Fibroblast of gingiva (primary cell): ENCODE data around the gene HERC4.
"Not testable (repeated sequence)": the region's sequence is repeated elsewhere in the genome, so short reads cannot be mapped to it uniquely, and the experiment has no call there.

Experiments
- DNase-seq: peaks from one replicate; pipeline ENCODE4 v3.0.0-alpha.2; 2011; ENCODE audit warnings: low read depth

HERC4 gene

DNA sequence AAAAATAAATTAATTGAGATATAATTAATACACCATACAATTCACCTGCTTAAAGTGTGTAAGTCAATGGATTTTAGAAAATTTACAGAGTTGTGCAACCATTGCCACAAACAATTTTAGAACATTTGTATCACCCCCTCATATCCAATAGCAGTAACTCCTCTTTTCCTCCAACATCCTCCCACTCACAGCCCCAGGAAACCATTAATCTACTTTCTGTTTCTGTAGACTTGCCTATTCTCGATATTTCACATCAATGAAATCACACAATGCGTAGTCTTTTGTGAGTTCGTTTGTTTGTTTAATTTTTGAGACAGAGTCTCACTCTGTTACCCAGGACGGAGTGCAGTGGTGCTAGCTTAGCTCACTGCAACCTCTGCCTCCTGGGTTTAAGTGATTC, 13.7 kb upstream of the HERC4 start:
- DNase-seq, result no peak

DNA sequence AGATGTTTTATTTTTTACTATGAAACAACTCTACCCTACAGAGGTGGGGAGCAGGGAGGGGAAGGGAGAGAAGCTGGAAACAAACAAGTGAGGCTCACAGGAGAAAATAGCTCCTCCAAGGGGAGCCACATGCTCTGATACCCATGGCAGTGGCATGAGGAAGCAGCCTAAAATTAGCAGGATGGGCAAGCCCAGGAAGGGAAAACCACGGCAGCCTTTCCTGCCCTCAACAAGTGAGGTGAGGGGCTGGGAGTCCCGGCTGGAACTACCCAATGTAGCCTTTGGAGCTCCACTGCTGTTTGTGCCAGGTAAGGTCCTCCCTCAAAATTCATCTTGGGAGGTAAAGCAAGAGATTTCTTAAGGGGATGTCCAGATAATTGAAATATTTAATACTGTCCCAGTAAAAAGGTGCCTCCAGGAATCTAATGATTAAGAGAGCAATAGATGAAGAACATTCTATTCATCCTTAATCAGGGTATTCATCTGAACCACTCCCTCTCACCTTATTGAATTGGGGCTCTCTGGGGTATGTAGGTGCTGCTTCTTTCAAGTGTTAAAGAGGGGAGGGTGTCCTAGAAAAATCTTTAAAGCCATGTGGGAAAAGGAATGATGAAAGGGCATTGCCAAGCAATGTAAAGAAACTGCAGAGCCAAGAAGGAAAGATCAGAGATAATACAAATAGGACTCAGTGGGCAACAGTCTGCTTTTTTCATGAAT, 12.8 kb upstream of the HERC4 start:
- no peak for DNase-seq

DNA sequence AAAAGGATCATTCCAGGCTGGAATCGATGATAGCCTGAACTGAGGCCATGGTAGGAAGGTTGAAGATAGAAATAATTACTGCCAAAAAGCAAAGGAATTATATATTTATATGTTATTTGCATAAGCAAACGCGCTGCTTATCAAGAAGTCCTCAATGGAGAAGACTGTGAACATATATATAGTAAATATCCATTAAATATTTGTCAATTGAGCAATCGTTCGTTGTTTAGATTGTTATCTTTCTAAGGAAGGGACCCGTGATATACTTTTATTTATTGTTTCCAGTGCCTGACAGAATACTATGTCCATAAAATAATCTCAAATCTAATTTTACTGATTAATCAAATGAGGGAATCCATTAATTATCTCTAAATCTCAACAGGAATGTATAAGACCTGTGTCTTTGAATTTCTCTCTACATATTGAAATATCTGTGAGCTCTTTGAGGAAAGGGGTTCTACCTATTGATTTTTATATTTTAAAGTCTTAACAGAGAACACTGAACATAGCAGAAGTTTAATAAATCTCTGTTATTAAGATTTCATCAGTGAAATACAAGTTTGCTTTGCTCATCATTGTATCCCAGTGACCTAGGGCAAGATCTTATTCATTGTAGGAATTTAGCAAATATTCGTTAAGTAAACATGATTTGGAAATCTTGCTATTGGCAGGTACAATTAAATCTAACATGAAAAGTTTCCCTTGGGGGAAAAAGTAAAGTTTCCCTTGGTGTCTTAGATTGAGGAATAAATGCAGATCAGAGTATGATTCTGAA, 12.0 kb upstream of the HERC4 start:
- DNase-seq, result peak; percentile 25

DNA sequence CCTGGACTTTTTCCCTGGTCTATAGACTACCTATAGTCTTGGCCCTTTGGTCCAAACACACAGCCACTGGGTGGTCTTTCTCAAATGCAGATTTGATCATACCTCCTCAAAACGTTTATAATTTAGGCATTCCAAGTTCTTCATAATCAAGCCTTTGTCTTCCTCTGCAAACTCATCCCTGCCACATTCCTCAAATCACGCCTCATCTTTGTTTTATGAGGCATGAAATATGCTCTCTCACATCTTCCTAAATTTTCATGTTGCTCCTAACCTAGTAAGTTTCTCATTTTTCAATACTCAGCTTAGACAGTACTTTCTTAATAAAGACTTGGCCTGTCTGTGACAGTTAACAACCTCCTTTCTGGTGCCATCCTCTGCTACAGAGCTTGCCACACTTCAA, 10.9 kb upstream of the HERC4 start:
- DNase-seq, result no peak

DNA sequence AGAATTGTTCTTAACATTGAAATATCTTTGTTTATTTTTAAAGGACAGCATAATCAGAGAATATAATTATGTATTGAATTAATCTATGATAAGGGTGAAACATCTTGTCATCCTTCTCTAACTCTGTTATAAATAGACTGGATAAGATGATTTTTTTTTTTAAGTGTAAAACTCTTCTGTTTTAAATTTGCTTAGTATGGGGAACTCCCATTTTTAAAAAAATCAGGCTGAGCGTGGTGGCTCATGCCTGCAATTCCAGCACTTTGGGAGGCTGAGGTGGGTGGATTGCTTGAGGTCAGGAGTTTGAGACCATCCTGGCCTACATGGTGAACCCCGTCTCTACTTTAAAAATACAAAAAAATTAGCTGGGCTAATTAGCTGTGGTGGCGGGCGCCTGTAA, 9.4 kb upstream of the HERC4 start:
- DNase-seq, result no peak

DNA sequence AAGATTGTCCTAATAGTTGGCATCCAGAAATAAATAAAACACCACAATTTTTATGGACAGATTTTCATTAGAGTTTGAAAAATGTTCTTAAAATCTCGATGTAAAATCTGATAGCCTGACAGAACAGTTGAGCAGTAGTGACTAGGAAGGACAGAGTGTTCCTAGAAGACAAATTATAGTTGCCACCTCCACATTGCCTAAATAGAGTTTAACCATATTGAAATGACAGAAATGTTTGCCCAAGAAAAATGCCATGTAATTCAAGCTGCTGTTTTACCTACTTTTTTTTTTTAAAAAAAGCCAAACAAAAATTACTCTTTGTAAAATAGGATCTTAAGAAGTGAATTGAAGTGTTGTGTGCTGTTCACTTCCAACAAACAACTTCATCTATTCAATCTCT, 8.9 kb upstream of the HERC4 start:
- no peak for DNase-seq

DNA sequence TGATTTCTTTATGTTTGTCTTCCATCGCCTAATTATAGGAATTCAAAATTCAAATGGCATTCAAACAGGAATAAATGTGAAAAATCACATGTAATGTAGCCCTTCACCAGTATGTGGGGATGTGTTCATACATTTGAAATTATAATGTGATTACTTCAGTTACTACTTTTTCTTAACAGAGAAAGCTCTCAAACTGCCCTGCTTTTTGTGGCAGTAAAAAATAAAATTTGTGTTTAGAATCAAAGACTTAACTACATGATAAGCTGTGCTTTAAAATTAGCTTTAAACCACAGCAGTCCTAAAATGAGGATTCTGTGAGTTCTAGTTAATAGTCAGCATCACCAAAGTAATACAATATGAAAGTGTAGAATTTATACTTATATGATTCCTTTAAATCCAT, 7.8 kb upstream of the HERC4 start:
- peak; percentile 43 for DNase-seq

DNA sequence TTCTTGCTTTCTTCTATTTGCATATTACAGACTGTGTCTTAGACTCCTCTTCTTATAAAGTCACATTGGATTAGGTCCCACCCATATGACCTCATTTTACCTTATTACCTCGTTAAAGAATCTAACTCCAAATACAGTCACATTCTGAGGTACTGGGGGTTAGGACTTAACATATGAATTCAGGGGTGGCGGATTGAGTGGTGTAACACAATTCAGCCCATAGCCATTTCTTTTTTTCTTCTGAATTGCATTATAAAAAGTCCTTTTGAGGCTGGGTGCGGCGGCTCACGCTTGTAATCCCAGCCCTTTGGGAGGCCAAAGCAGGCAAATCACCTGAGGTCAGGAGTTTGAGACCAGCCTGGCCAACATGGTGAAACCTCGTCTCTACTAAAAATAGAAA, 6.8 kb upstream of the HERC4 start:
- DNase-seq, result no peak

DNA sequence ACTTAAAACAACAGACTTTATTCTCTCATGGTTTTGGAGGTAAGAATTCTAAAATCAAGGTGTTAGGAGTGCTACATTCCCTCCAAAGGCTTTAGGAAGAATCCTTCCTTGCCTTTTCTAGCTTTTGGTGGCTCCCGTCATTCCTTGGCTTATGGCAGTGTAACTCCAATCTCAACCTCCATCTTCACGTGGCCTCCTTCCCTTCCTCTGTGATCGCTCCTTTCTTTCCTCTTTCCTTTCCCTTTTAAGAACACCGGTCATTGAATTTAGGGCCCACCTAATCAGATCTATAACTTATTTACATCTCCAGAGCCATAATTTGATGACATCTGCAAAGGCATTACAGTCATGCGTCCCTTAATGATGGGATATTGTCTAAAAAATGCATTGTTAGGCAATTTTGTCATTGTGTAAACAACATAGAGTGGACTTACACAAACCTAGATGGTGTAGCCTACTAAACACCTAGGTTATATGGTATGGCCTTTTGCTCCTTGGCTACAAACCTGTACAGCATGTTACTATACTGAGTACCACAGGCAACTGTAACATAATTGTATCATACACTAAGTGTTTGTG, 5.9 kb upstream of the HERC4 start:
- no peak for DNase-seq

DNA sequence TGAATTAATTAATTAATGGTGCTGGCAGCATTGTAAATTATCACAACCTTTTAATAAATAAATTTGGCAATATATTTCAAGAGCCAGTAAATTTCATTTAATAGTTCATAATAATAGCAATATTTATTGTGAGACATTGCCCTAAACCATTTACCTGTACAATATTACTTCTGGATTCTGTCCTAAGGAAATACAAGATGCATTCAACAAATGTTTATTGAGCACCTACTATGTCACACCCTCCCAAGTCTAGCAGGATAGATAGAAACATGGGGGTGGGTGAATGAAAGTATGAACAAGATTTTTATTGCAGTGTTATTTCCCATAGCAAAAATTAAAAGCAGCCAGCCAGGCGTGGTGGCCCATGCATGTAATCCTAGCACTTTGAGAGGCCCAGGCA, 4.4 kb upstream of the HERC4 start:
- no peak for DNase-seq

DNA sequence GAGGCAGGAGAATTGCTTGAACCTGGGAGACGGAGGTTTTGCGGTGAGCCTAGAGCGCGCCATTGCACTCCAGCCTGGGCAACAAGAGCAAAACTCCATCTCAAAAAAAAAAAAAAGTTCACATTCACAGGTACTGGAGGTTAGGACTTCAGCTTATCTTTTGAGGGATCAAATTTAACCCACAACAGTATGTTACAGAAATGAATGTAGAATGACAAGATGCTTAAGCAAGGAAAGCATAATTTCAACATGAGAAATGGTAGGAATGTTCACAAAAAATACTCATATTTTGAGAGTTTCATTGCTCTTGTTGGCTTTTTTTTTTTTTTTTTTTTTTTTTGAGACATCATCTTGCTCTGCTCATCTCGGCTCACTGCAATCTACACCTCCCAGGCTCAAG, 1.9 kb upstream of the HERC4 start:
- DNase-seq, result no peak

DNA sequence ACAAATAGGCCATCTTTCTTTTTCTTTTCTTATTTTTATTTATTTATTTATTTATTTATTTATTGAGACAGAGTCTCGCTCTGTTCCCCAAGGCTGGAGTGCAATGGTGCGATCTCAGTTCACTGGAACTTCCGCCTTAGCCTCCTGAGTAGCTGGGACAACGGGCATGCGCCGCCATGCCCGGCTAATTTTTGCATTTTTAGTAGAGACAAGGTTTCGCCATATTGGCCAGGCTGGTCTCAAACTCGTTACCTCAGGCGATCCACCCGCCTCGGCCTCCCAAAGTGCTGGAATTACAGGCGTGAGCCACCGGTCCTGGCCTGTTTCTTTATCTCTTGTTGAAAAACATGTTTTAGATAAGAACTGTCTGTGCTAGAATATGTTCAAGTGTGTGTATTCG, 998 bp upstream of the HERC4 start:
- not testable (repeated sequence) for DNase-seq

DNA sequence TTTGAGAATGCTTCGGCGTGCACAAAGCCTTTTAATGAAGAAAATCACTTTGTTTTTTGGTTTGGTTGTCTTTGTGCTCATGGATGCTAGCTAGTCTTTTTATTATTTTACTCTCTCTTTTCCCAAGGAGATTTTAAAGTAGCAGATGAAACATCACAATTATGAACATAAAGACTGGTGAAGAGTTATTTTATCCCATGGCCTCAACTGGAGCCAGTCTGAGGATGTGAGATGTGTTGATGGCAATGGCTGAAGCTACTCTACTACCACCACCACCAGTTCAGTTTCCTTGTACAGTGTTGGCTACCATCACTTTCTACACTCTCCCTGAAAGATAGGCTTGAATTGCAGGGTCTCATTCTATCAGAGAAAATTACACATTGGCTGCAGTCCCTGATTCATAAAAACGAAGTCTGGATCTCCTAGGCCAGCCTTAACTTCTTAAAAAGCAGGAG, 494 bp upstream of the HERC4 start:
- no peak for DNase-seq

DNA sequence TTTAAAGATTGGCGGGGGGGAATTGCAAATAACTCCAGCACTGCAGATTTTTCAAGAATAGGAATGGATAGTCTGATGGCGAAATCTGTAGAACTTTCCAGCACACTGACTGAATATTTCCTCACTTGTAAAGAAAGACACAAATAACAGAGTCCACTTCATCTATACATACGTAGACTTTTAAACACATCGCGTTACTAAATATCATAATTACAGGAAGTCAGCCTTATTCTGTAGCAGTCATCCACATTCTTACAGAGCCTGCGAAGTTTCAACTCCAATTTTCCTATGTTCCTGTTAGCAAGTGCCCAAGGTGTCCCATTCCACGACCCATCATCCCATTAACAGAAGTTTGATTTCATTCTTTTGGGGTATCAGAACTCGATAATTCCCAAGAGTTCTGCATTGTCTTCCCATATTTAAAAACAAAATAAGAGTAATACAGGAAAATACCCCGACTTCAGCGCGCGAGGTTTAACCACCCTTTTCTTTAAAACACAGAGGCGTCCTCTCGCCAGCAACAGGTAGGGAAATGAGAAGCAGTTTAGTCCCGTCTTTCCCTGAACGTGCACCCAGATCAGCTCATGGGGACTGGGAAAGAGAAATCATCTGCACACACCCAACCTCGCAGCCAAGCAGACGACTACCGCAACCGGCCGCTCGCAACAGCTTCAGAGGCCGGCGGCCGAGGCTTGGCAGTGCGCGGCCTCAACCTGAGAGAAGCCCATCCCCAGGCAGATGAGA, 880 bp downstream of the HERC4 start:
- DNase-seq, result peak; percentile 23

DNA sequence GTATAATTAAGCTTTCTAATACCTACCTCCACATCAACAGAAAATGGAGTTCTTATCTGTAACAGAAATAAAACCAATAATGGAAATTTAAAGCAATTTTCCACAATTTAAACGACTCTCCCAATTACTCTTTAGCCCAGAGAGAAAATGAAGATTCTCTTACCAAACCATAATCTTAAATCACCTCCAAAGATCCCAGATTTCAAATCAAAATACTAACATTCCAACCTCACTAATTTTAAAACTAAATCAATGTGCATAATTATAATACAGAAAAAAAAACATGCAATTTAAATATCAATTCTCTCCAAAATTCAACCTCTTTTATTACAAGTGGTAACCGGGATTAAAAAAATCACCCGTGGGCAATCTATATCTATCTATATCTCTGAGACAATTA, 1.5 kb downstream of the HERC4 start:
- no peak for DNase-seq

DNA sequence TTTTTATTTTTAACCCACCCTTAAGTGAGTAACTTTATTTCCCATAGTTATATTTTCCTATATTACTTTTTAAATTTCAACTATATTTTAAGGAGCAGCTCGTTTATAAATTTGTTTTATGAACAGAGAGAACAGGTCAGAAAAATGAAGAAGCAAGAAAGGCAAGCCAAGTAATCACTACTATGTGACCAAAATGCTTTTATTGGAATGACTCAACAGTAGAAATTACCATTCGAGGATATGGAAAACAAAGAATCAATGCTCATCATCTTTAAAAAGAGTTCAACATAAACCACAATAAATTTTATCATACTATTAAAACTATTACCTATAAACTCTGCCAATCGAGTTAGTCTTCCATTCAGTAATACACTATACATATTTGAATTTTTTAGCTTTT, 7.6 kb downstream of the HERC4 start:
- DNase-seq, result no peak

DNA sequence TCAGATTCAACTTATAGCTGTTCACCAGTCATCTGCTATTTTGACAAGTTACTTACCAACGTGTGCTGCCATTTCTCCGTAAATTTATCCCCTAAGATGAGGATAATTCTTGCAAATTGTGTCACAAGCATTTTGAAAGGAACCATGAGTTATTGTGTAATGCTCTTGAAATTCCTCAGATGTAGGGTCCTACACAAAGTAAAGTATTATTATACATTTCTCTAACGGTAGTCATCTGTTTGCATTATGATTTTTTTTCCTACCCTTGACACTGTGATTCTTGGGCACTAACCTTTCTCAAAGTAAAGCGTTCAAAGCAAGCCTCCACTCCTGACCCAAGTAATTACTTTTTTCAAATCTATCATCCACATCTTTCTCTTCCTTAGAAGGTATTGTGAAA, 8.1 kb downstream of the HERC4 start:
- peak; percentile 43 for DNase-seq

DNA sequence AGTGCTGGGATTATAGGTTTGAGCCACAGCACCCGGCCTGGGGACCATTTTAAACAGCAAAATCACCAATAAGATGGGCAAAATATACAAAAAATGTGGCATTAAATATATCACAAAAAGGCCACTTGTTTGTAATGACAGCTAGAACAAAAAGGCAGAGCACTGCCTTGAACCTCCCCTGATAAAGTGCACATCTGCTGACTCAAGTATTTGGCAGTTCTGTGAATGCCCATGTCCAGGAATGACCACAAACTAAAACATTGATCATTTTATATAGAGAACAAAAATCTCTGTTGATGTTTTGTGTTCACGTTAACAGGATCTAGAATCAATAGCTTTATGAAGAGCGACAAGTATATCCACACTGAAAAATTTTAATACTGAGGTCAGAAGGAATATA, 21.5 kb downstream of the HERC4 start:
- no peak for DNase-seq

DNA sequence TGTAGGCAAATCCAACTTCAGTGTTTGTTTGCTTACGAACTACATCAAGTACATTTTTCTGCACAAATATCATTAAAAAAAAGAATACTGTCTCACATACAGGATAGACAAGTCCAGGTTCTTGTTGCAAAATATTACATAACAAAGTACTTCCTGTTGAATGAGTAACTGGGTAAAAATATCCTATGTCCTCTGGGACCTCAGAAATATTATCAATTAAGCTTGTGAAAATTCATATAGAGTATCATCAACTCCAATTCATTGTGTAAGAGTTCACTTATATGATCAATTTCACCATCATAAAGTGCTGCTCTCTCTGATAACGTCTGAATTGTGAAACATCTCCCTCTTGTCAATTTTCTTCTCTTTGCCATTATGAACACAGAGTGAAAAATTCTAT, 22.6 kb downstream of the HERC4 start:
- DNase-seq, result no peak

DNA sequence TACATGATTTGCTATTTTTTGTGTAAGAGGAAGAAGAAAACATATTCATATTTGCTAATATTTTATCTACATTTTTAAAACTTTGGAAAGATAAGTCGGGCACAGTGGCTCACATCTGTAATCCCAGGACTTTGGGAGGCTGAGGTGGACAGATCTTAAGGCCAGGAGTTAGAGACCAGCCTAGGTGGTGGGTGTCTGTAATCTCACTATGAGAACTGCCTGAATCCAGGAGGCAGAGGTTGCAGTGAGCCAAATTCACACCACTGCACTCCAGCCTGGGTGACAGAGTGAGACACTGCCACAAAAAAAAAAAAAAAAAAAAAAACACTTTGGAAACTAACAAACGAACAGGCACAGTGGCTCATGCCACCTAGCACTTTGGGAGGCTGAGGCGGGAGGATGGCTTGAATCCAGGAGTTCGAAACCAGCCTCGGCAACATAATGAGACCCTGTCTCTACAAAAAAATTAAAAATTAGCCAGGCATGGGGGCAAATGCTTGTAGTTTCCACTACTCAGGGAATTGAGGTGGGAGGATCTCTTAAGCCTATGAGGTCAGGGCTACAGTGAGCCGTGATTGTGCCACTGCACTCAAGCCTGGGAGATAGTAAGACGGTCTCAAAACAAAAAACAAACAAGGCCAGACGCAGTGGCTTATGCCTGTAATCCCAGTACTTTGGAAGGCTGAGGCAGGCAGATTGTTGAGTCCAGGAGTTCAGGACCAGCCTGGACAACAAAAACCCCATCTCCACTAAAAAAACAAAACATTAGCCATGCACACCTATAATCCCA, 25.6 kb downstream of the HERC4 start:
- no peak for DNase-seq

DNA sequence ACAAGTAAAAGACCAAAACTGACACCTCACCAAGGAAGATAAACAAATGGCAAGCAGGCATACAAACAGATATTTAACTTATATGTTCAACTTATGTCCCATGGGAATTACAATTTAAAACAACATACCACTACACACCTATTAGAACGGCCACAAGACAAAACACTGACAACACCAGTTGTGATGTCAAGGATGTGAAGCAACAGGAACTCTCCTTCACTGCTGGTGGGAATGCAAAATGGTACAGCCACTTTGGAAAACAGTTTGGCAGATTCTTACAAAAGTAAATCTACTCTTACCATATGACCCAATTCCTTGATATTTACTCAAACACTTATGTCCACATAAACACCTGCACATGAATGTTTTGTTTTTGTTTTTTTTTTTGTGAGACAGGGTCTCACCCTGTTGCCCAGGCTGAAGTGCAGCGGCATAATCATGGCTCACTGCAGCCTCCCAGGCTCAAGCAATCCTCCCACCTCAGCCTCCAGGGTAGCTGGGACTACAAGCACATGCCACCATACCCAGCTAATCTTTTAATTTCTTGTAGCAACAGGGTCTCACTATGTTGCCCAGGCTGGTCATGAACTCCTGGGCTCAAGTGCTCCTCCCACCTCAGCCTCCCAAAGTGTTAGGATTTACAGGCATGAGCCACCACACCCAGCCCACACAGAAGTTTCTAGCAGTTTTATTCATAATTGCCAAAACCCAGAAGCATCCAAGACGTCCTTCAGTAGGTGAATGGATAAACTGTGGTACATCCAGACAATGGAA, 27.3 kb downstream of the HERC4 start:
- DNase-seq, result peak; percentile 44
